CD14-positive monocyte (primary cell): ENCODE data around the gene RRBP1. TPM values are rescaled to one million over a fixed set of nuclear protein-coding genes. Genes with fewer than 3 reads are reported as not detected.

ENCODE experiments used
- DNase-seq, 3 donors: peaks; one replicate each; pipeline ENCODE4 v3.0.0-alpha.2; 2011 to 2022
- H2AFZ ChIP-seq: 2 replicates; pipeline ENCODE4 v1.6.0; 2012; ENCODE audit warnings: mild to moderate bottlenecking, low read depth, low read length, inconsistent platforms; ENCODE audit not compliant: insufficient read depth, poor library complexity, severe bottlenecking
- H3K27ac ChIP-seq, 2 donors: 1 replicate in 1 of 2; 2 replicates in 1 of 2; pipeline ENCODE4 v1.5.1; 2012 to 2013; ENCODE audit warnings: low read length in 2 of 2, control low read depth in 1 of 2, inconsistent platforms in 1 of 2, low read depth in 1 of 2, mild to moderate bottlenecking in 1 of 2
- H3K27me3 ChIP-seq, 2 donors: one replicate each; pipeline versions ENCODE4 v1.6.0 to v1.6.1; 2011 to 2013; ENCODE audit warnings: low read length in 2 of 2; ENCODE audit not compliant: control insufficient read depth in 2 of 2, insufficient read depth in 2 of 2
- H3K36me3 ChIP-seq, 2 donors: replicated peaks in 1 of 2; 1 replicate in 1 of 2; 2 replicates in 1 of 2; pipeline versions ENCODE4 v1.5.1 to v1.6.1; 2012 to 2013; ENCODE audit warnings: low read length in 2 of 2, control low read depth in 1 of 2, inconsistent platforms in 1 of 2, mild to moderate bottlenecking in 1 of 2; ENCODE audit not compliant: insufficient read depth in 2 of 2, control insufficient read depth in 1 of 2
- H3K4me1 ChIP-seq, 2 donors: 1 replicate in 1 of 2; 2 replicates in 1 of 2; pipeline versions ENCODE4 v1.5.1 to v1.6.1; 2012 to 2013; ENCODE audit warnings: low read length in 2 of 2, control low read depth in 1 of 2, inconsistent platforms in 1 of 2, mild to moderate bottlenecking in 1 of 2, moderate library complexity in 1 of 2; ENCODE audit not compliant: insufficient read depth in 2 of 2, control insufficient read depth in 1 of 2
- H3K4me2 ChIP-seq: replicated peaks from 2 replicates; pipeline ENCODE3; 2012; ENCODE audit warnings: low read length, moderate library complexity, mild to moderate bottlenecking; ENCODE audit not compliant: poor library complexity, severe bottlenecking; ENCODE audit errors: extremely low read depth
- H3K4me3 ChIP-seq, 3 experiments: fragments of 200-600 bp in 1 of 3; sonication (generic) in 1 of 3; replicated peaks in 1 of 3; 1 replicate in 2 of 3; 2 replicates in 1 of 3; pipeline ENCODE4 v1.5.1; 2011 to 2013; ENCODE audit warnings: low read length in 3 of 3, mild to moderate bottlenecking in 3 of 3, control low read depth in 2 of 3, low read depth in 2 of 3, inconsistent platforms in 1 of 3, moderate library complexity in 1 of 3
- H3K79me2 ChIP-seq: 2 replicates; pipeline ENCODE4 v1.6.0; 2012; ENCODE audit warnings: mild to moderate bottlenecking, control low read depth, inconsistent platforms, low read length, moderate library complexity; ENCODE audit not compliant: insufficient read depth
- H3K9ac ChIP-seq: 2 replicates; pipeline ENCODE4 v1.6.0; 2017; ENCODE audit warnings: low read length, mild to moderate bottlenecking; ENCODE audit not compliant: insufficient read depth, poor library complexity, severe bottlenecking
- H3K9me3 ChIP-seq, 2 donors: replicated peaks in 1 of 2; 1 replicate in 1 of 2; 2 replicates in 1 of 2; pipeline versions ENCODE4 v1.5.1 to v1.6.1; 2012 to 2013; ENCODE audit warnings: low read length in 2 of 2, control low read depth in 1 of 2; ENCODE audit not compliant: control insufficient read depth in 1 of 2, insufficient read depth in 1 of 2
- H4K20me1 ChIP-seq: 2 replicates; pipeline ENCODE4 v1.6.0; 2012; ENCODE audit warnings: mild to moderate bottlenecking, low read length, control low read depth, moderate library complexity; ENCODE audit not compliant: insufficient read depth
- H3K27ac Mint-ChIP-seq, 7 donors: one replicate each; pipeline ENCODE4 v1.8.0; 2020; ENCODE audit warnings: mild to moderate bottlenecking in 7 of 7, mixed read lengths in 7 of 7, moderate library complexity in 6 of 7, inconsistent platforms in 2 of 7
- H3K27me3 Mint-ChIP-seq, 3 donors: one replicate each; pipeline ENCODE4 v1.8.0; 2021 to 2022; ENCODE audit warnings: low read depth in 3 of 3, mild to moderate bottlenecking in 3 of 3, mixed read lengths in 3 of 3, moderate library complexity in 3 of 3, inconsistent platforms in 1 of 3
- H3K36me3 Mint-ChIP-seq, 2 donors: one replicate each; pipeline ENCODE4 v1.8.0; 2020; ENCODE audit warnings: mixed read lengths in 2 of 2, inconsistent platforms in 1 of 2, mild to moderate bottlenecking in 1 of 2
- H3K4me1 Mint-ChIP-seq: one replicate; pipeline ENCODE4 v1.8.0; 2020; ENCODE audit warnings: mild to moderate bottlenecking, mixed read lengths
- H3K4me3 Mint-ChIP-seq, 2 donors: one replicate each; pipeline ENCODE4 v1.8.0; 2020; ENCODE audit warnings: mild to moderate bottlenecking in 2 of 2, mixed read lengths in 2 of 2, moderate library complexity in 1 of 2
- H3K9me3 Mint-ChIP-seq, 7 donors: one replicate each; pipeline ENCODE4 v1.8.0; 2020 to 2022; ENCODE audit warnings: mixed read lengths in 7 of 7, mild to moderate bottlenecking in 6 of 7, moderate library complexity in 6 of 7, inconsistent platforms in 2 of 7
- CTCF ChIP-seq: fragments of 200-600 bp; IDR thresholded peaks from one replicate; pipeline ENCODE4 v1.8.0; 2022; ENCODE audit warnings: antibody characterized with exemption, mild to moderate bottlenecking
- WGBS: methylation state at CpG from one replicate; pipeline ENCODE4 v1.1.5; 2013; ENCODE audit warnings: missing lambda C conversion rate; ENCODE audit not compliant: insufficient coverage; 5-methylcytosine and 5-hydroxymethylcytosine counted together
- intact Hi-C, 2 donors: fragments of 100-400 bp; cut with micrococcal nuclease; formaldehyde crosslinking; loops; one replicate each; pipeline versions ENCODE4 v1.15.0 to v1.15.1; 2023
- polyA plus RNA-seq, 3 donors: library from polyadenylated mRNA; depleted of rRNA in 1 of 3; unstranded in 2 of 3; stranded (reverse) in 1 of 3; fragments of 300-500 nt in 2 of 3; fragments of >200 nt in 1 of 3; fragmentation: Illumina TruSeq in 2 of 3; gene quantifications; 1 replicate in 2 of 3; 2 replicates in 1 of 3; pipeline ENCODE4 v1.2.3, GENCODE V29; 2012 to 2021

The RRBP1 gene
- polyA plus RNA-seq, 3 donors, result 4.7 to 22.2 (median 7.5) TPM

GRCh38 chr20:17651760-17652388 lies 30.2 kb downstream of the RRBP1 start:
- peaks cover 27 to 46% of the 10 kb centered on the region in 2 donors for H3K4me1 ChIP-seq
- WGBS, result 88% methylated on average over 1 of the region's 2 CpGs
- H3K4me2 ChIP-seq, result no peak overlapping the region
- no peak for TF ChIP-seq CTCF
- H3K36me3 ChIP-seq, result peaks cover 20 to 52% of the 10 kb centered on the region in 2 donors
- Mint-ChIP-seq H3K4me1 (peaks cover 51% of the 10 kb centered on the region), H3K4me3 (no peak overlapping the region), H3K27me3 (peaks cover 0 to 3% (median 0%) of the 10 kb centered on the region in 3 donors), H3K36me3 (peaks cover 23 to 49% of the 10 kb centered on the region in 2 donors), H3K27ac (peak overlapping the region in 1 of 7 donors; percentile 28), H3K9me3 (no peaks in the 10 kb centered on the region)
- intact Hi-C loops, result no loop called here
- H3K79me2 ChIP-seq, result peaks cover 47% of the 10 kb centered on the region
- peaks cover 75% of the 10 kb centered on the region for H4K20me1 ChIP-seq
- no peak overlapping the region for H3K4me3 ChIP-seq
- H3K27ac ChIP-seq, result peak overlapping the region in 1 of 2 donors; percentile 24
- no peak for DNase-seq
- H2AFZ ChIP-seq, result no peak overlapping the region
- H3K27me3 ChIP-seq, result no peaks in the 10 kb centered on the region
- no peak overlapping the region for H3K9ac ChIP-seq
- no peaks in the 10 kb centered on the region for H3K9me3 ChIP-seq

- Histone ChIP-seq H3K9me3 (no peaks in the 10 kb centered on the region), H3K79me2 (peaks cover 54% of the 10 kb centered on the region), H3K4me2 (no peak overlapping the region), H2AFZ (no peak overlapping the region), H3K4me3 (no peak overlapping the region), H3K36me3 (peaks cover 15 to 52% of the 10 kb centered on the region in 2 donors), H3K27ac (peak overlapping the region in 1 of 2 donors; percentile 34), H4K20me1 (peaks cover 80% of the 10 kb centered on the region), H3K9ac (no peak overlapping the region), H3K27me3 (no peaks in the 10 kb centered on the region), H3K4me1 (peaks cover 27 to 46% of the 10 kb centered on the region in 2 donors)
- Mint-ChIP-seq H3K4me1 (peaks cover 55% of the 10 kb centered on the region), H3K27me3 (peaks cover 0 to 3% (median 0%) of the 10 kb centered on the region in 3 donors), H3K4me3 (peak overlapping the region in 1 of 2 donors; percentile 5), H3K9me3 (no peaks in the 10 kb centered on the region), H3K36me3 (peaks cover 21 to 49% of the 10 kb centered on the region in 2 donors), H3K27ac (peak overlapping the region in 5 of 7 donors; percentile 3 to 60 (median 10))
- WGBS, result 0% methylated on average over 4 of the region's 11 CpGs
- TF ChIP-seq CTCF, result no peak
- intact Hi-C loops, result no loop called here
- no peak for DNase-seq
Measured at GRCh38 chr20:17651129-17651759, 30.8 kb downstream of the RRBP1 start.
